PFSK-1 (cell line): ENCODE results near the gene MSI2.

Experiments used
- FOXP2 ChIP-seq: optimal IDR thresholded peaks from 2 replicates; pipeline ENCODE3; 2011; ENCODE audit warnings: borderline replicate concordance, control low read depth, inconsistent platforms; ENCODE audit not compliant: insufficient read depth; ENCODE audit errors: extremely low read length, extremely low read depth
- POLR2AphosphoS5 ChIP-seq: IDR thresholded peaks from 2 replicates; pipeline ENCODE4 v1.6.1; 2012; ENCODE audit warnings: low read depth, mild to moderate bottlenecking, control low read depth, low read length, moderate library complexity
- REST ChIP-seq, 2 experiments: IDR thresholded peaks; 2 replicates each; pipeline versions ENCODE4 v1.6.1 to v1.8.0; 2011 to 2012; ENCODE audit warnings: low read depth in 2 of 2, low read length in 2 of 2, control low read depth in 1 of 2, inconsistent platforms in 1 of 2, mild to moderate bottlenecking in 1 of 2, moderate library complexity in 1 of 2; ENCODE audit not compliant: insufficient read depth in 1 of 2
- SIN3A ChIP-seq: IDR thresholded peaks from 2 replicates; pipeline ENCODE4 v1.6.1; 2012; ENCODE audit warnings: mild to moderate bottlenecking, low read length, moderate library complexity, borderline replicate concordance; ENCODE audit not compliant: insufficient read depth
- TAF1 ChIP-seq: IDR thresholded peaks from 2 replicates; pipeline ENCODE4 v1.6.1; 2012; ENCODE audit warnings: low read length, control low read depth, borderline replicate concordance; ENCODE audit not compliant: insufficient read depth

The MSI2 gene

GRCh38 chr17:57582881-57583756 lies 326.8 kb downstream of the MSI2 start:
- no peak for TF ChIP-seq FOXP2
- no peak for TF ChIP-seq POLR2AphosphoS5
- TF ChIP-seq REST (IDR thresholded peaks at IDR 0.05; ENCODE audit: insufficient read depth in 1 of 2, low read depth in 2 of 2, low read length in 2 of 2), result no peak
- no peak for TF ChIP-seq TAF1
- TF ChIP-seq SIN3A, result no peak

- no peak for TF ChIP-seq FOXP2
- TF ChIP-seq SIN3A, result no peak
- TF ChIP-seq REST (IDR thresholded peaks at IDR 0.05; ENCODE audit: insufficient read depth in 1 of 2, low read depth in 2 of 2, low read length in 2 of 2), result no peak
- no peak for TF ChIP-seq TAF1
- no peak for TF ChIP-seq POLR2AphosphoS5
Measured at GRCh38 chr17:57584050-57584551, 327.8 kb downstream of the MSI2 start.

- TF ChIP-seq POLR2AphosphoS5, result no peak
Measured at GRCh38 chr17:57585341-57586195, 329.2 kb downstream of the MSI2 start.

GRCh38 chr17:57586196-57586740 lies 329.9 kb downstream of the MSI2 start:
- TF ChIP-seq REST (IDR thresholded peaks at IDR 0.05; ENCODE audit: insufficient read depth in 1 of 2, low read depth in 2 of 2, low read length in 2 of 2) (no peak), TAF1 (no peak), SIN3A (no peak), FOXP2 (no peak), POLR2AphosphoS5 (no peak)

- TF ChIP-seq TAF1, result no peak
- TF ChIP-seq SIN3A, result no peak
- TF ChIP-seq POLR2AphosphoS5, result no peak
- no peak for TF ChIP-seq FOXP2
- no peak for TF ChIP-seq REST (IDR thresholded peaks at IDR 0.05; ENCODE audit: insufficient read depth in 1 of 2, low read depth in 2 of 2, low read length in 2 of 2)
Measured at GRCh38 chr17:57586742-57587141, 330.4 kb downstream of the MSI2 start.
